Nephron progenitor cell (in vitro differentiated cells): Measurements from ENCODE around the gene MBOAT1.
"Not testable (repeated sequence)": the region's sequence is repeated elsewhere in the genome, so short reads cannot be mapped to it uniquely, and the experiment has no call there.

ENCODE experiments used
- DNase-seq: peaks from one replicate; pipeline ENCODE4 v3.0.0; 2021
- H3K27ac Mint-ChIP-seq: 2 replicates; pipeline ENCODE4 v1.8.0; 2021; ENCODE audit warnings: mild to moderate bottlenecking, moderate library complexity, mixed read lengths
- H3K27me3 Mint-ChIP-seq: 2 replicates; pipeline ENCODE4 v1.8.0; 2021; ENCODE audit warnings: mild to moderate bottlenecking, low read depth, mixed read lengths; ENCODE audit not compliant: poor library complexity
- H3K36me3 Mint-ChIP-seq: 2 replicates; pipeline ENCODE4 v1.8.0; 2021; ENCODE audit warnings: low read depth, mixed read lengths
- H3K4me1 Mint-ChIP-seq: 2 replicates; pipeline ENCODE4 v1.8.0; 2021; ENCODE audit warnings: mixed read lengths
- H3K4me3 Mint-ChIP-seq: 2 replicates; pipeline ENCODE4 v1.8.0; 2021; ENCODE audit warnings: mild to moderate bottlenecking, moderate library complexity, mixed read lengths
- H3K9me3 Mint-ChIP-seq: 2 replicates; pipeline ENCODE4 v1.8.0; 2021; ENCODE audit warnings: mild to moderate bottlenecking, moderate library complexity, mixed read lengths
- TF ChIP-seq, protein P1 (sequence below): fragments of 200-600 bp; sonication (generic); IDR thresholded peaks from 2 replicates; pipeline ENCODE4 v1.5.0; 2021; ENCODE audit warnings: antibody characterized with exemption

MBOAT1 gene

DNA sequence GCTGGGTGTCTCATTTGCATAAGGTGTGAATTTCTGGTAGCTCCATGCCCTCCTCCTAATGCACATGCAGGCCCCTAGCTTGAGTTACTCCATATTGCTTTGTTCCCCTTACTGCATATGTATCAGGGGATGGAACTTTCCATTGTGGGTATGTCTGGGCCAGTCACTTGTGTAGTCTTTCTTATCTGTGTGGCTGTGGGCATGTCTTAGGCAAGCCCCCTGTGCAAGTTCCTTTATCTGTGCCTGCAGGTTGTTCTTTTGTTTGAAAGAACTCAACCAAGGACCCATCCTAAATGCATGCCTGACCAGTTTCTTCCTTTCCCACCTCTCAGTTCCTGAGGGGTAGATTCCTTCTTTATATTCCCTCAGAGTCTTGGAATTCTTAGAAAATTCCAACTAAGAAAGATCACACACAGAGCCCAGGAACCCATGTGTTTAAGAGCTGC, 23.6 kb downstream of the MBOAT1 start:
- TF ChIP-seq, protein P1, sequence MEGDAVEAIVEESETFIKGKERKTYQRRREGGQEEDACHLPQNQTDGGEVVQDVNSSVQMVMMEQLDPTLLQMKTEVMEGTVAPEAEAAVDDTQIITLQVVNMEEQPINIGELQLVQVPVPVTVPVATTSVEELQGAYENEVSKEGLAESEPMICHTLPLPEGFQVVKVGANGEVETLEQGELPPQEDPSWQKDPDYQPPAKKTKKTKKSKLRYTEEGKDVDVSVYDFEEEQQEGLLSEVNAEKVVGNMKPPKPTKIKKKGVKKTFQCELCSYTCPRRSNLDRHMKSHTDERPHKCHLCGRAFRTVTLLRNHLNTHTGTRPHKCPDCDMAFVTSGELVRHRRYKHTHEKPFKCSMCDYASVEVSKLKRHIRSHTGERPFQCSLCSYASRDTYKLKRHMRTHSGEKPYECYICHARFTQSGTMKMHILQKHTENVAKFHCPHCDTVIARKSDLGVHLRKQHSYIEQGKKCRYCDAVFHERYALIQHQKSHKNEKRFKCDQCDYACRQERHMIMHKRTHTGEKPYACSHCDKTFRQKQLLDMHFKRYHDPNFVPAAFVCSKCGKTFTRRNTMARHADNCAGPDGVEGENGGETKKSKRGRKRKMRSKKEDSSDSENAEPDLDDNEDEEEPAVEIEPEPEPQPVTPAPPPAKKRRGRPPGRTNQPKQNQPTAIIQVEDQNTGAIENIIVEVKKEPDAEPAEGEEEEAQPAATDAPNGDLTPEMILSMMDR: no peak
- H3K27me3 Mint-ChIP-seq: peaks cover 2% of the 10 kb centered on the region
- peaks cover 18% of the 10 kb centered on the region for H3K9me3 Mint-ChIP-seq
- no peak overlapping the region for H3K4me3 Mint-ChIP-seq
- H3K4me1 Mint-ChIP-seq: no peaks in the 10 kb centered on the region
- DNase-seq: no peak
- no peak overlapping the region for H3K27ac Mint-ChIP-seq
- peaks cover 16% of the 10 kb centered on the region for H3K36me3 Mint-ChIP-seq

DNA sequence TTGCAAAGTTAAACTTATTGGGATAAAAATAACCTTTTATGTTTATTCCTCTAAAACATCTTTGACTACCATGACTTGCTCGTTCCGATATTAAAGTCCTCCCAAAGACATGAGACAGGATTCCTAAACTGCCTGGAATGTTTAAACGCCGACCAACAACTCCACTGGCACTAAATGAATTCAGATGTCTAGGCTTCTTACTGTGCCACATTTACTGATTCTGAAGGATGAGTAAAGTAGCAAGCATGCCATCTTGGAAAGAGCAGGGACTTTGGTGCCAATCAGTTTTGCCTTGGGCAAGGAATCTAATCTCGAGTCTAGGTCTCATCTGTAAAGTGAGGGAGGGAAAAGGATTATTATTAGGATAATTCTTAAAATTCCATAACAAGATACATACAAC, 25.3 kb downstream of the MBOAT1 start:
- peaks cover 16% of the 10 kb centered on the region for H3K36me3 Mint-ChIP-seq
- no peaks in the 10 kb centered on the region for H3K4me1 Mint-ChIP-seq
- H3K9me3 Mint-ChIP-seq: peaks cover 26% of the 10 kb centered on the region
- H3K27me3 Mint-ChIP-seq: peaks cover 2% of the 10 kb centered on the region
- H3K27ac Mint-ChIP-seq: no peak overlapping the region
- TF ChIP-seq, protein P1: no peak
- no peak overlapping the region for H3K4me3 Mint-ChIP-seq
- no peak for DNase-seq

DNA sequence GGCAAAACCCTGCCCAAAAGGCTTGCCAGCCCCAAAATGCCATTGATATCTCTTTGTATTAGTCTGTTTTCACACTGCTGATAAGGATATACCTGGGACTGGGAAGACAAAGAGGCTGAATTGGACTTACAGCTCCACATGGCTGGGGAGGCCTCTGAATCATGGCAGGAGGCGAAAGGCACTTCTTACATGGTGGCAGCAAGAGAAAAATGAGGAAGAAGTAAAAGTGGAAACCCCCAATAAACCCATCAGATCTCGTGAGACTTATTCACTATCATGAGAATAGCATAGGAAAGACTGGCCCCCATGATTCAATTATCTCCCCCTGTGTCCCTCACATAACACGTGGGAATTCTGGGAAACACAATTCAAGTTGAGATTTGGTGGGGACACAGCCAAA, 28.6 kb downstream of the MBOAT1 start:
- Mint-ChIP-seq H3K27ac (no peak overlapping the region), H3K36me3 (peaks cover 9% of the 10 kb centered on the region), H3K4me3 (no peak overlapping the region), H3K4me1 (no peaks in the 10 kb centered on the region), H3K9me3 (peaks cover 15% of the 10 kb centered on the region), H3K27me3 (peaks cover 5% of the 10 kb centered on the region)
- TF ChIP-seq, protein P1: no peak
- DNase-seq: no peak

DNA sequence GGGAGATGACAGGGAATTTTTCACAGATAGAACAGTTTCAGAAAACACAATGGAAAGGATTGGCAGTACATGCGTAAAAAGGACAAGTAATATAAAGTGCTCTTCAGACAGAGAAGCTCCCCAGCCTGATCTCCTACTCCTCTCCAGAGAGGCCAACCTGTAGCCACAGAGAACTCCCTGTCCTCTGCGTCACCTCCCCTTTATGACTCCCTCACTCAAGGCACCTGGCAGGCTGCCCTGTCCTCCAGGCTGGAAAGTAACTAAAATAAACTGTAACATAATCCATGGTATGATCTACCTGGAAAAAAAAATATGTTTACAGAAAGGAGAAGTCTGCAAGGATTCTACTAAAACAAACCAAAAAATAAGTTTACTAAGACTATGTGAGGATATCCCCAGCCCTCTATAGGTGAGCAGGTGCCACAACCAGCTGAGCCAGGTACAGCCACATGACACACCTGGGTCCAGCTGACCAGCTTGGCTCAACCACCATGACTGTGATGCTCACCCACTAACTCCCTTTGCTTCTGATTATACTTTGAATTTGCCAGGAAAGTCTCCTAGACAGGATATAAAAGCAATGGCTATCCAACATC, 29.2 kb downstream of the MBOAT1 start:
- peaks cover 9% of the 10 kb centered on the region for H3K36me3 Mint-ChIP-seq
- no peak overlapping the region for H3K4me3 Mint-ChIP-seq
- H3K27me3 Mint-ChIP-seq: peaks cover 5% of the 10 kb centered on the region
- H3K27ac Mint-ChIP-seq: no peak overlapping the region
- H3K9me3 Mint-ChIP-seq: peaks cover 15% of the 10 kb centered on the region
- TF ChIP-seq, protein P1: no peak
- DNase-seq: no peak
- no peaks in the 10 kb centered on the region for H3K4me1 Mint-ChIP-seq

DNA sequence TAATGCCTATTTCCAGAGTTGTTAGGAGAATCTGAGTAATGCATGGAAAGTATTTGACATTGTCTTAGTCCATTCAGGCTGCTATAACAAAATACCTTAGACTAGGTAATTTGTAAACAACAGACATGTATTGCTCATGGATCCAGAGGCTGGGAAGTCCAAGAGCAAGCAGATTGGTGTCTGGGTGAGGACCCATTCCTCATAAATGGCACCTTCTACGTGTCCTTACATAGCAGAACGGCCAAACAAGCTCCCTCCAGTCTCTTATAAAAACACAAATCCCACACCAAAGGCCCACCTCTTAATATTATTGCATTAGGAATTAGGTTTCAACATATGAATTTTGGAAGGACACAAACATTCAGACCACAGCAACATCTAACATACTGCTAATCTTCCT, 30.2 kb downstream of the MBOAT1 start:
- no peak overlapping the region for H3K4me3 Mint-ChIP-seq
- no peak for DNase-seq
- H3K27me3 Mint-ChIP-seq: peaks cover 5% of the 10 kb centered on the region
- H3K9me3 Mint-ChIP-seq: peaks cover 11% of the 10 kb centered on the region
- peaks cover 9% of the 10 kb centered on the region for H3K36me3 Mint-ChIP-seq
- TF ChIP-seq, protein P1: no peak
- H3K4me1 Mint-ChIP-seq: no peaks in the 10 kb centered on the region
- H3K27ac Mint-ChIP-seq: no peak overlapping the region

DNA sequence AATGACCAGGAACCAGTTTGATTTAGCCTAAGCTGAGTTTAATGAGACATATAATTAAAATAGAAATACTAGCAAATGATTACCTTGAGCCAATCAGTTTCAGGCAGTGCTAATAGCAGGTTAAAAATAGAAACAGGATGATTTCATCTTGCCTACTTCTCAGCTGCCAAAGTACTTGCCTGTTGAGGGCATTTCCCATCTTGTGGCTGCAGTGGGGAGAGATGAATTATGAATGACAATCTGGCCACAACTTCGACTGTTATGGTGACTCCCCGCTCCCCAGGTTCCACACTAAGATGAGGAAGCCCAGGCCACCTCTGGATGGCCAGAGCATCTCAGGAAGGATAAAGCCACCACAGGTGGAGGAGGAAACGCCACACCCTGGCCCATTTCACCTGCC, 31.3 kb downstream of the MBOAT1 start:
- H3K27ac Mint-ChIP-seq: no peak overlapping the region
- H3K27me3 Mint-ChIP-seq: peaks cover 2% of the 10 kb centered on the region
- TF ChIP-seq, protein P1: no peak
- H3K4me3 Mint-ChIP-seq: no peak overlapping the region
- no peaks in the 10 kb centered on the region for H3K4me1 Mint-ChIP-seq
- peaks cover 11% of the 10 kb centered on the region for H3K9me3 Mint-ChIP-seq
- DNase-seq: no peak
- peaks cover 4% of the 10 kb centered on the region for H3K36me3 Mint-ChIP-seq

DNA sequence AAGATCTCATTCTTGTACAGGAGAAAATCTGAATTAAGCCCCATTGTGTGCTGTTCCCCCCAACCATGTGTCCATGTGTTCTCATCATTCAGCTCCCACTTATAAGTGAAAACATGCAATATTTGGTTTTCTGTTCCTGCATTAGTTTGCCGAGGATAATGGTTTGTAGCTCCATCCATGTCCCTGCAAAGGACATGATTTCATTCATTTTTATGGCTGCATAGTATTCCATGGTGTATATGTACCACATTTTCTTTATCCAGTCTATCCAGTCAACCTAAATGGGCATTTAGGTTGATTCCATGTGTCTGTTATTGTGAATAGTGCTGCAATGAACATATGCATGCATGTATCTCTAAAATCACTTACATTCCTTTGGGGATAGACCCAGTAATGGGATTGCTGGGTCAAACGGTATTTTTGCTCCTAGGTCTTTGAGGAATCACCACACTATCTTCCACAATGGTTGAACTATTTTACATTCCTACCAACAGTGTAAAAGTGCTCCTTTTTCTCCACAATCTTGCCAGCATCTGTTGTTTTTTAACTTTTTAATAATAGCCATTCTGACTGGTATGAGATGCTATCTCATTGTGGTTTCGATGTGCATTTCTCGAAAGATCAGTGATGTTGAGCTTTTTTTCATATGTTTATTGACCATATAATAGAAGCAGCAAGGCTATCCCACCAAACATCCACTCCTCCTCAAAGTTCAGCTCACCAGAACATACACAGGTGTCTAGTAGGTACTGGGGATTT, 32.8 kb downstream of the MBOAT1 start:
- H3K27ac Mint-ChIP-seq, H3K27me3 Mint-ChIP-seq, DNase-seq, H3K4me1 Mint-ChIP-seq, H3K4me3 Mint-ChIP-seq, H3K36me3 Mint-ChIP-seq: not testable (repeated sequence)
- H3K9me3 Mint-ChIP-seq: peaks cover 11% of the 10 kb centered on the region
